ENCODE data around the gene PRDM15. TPM values are rescaled to one million over a fixed set of nuclear protein-coding genes. Genes with fewer than 3 reads are reported as not detected.

The PRDM15 gene
- total RNA-seq, 2 experiments from 2014 or later, result 10.4 to 12.0 TPM

GRCh38 chr21:41824466-41825207, 54.5 kb downstream of the PRDM15 start:
- Histone ChIP-seq H3K36me3 (ENCODE audit: insufficient read depth, low read length) (peaks cover 39% of the 10 kb centered on the region), H3K4me1 (ENCODE audit: insufficient read depth, low read length) (peaks cover 5% of the 10 kb centered on the region), H3K27ac (ENCODE audit: low read depth in 1 of 2, low read length in 2 of 2) (no peak overlapping the region), H3K9me3 (ENCODE audit: control insufficient read depth in 1 of 2, insufficient read depth in 1 of 2, low read length in 2 of 2) (no peaks in the 10 kb centered on the region), H3K27me3 (ENCODE audit: control insufficient read depth in 1 of 2, insufficient read depth in 2 of 2, low read length in 2 of 2) (no peaks in the 10 kb centered on the region), H3K4me3 (ENCODE audit: low read length) (no peak overlapping the region)
- POLR2A ChIA-PET, result interaction anchor here (1.3 kb wide), 1 partner anchor 283 kb away, joined by 4 read pairs; no protein-coding TSS in a partner anchor
- Mint-ChIP-seq H3K4me3 (no peak overlapping the region), H3K27ac (no peak overlapping the region), H3K27me3 (no peaks in the 10 kb centered on the region), H3K36me3 (ENCODE audit: low read depth) (peaks cover 54% of the 10 kb centered on the region), H3K9me3 (no peaks in the 10 kb centered on the region), H3K4me1 (ENCODE audit: low read depth) (no peaks in the 10 kb centered on the region)
- intact Hi-C loops (cut with DNase I, micrococcal nuclease), result no loop called here
- no peak for DNase-seq
- no peak for TF ChIP-seq CTCF (IDR thresholded peaks at IDR 0.05)
- no peak for ATAC-seq (ENCODE audit: poor library complexity)
- CTCF ChIA-PET, result no interaction called here

- no peak overlapping the region for H3K4me3 Mint-ChIP-seq
Measured at GRCh38 chr21:41823906-41824305, 55.2 kb downstream of the PRDM15 start.

GRCh38 chr21:41823166-41823565, 56.0 kb downstream of the PRDM15 start:
- no peak overlapping the region for H3K4me3 Mint-ChIP-seq
- TF ChIP-seq CTCF (IDR thresholded peaks at IDR 0.05), result no peak
- H3K36me3 ChIP-seq (ENCODE audit: insufficient read depth, low read length), result peaks cover 41% of the 10 kb centered on the region

More at GRCh38 chr21:41823906-41824305, 55.2 kb downstream of the PRDM15 start:
- no peak for ATAC-seq (ENCODE audit: poor library complexity)
- Histone ChIP-seq H3K4me1 (ENCODE audit: insufficient read depth, low read length) (peaks cover 5% of the 10 kb centered on the region), H3K9me3 (ENCODE audit: control insufficient read depth in 1 of 2, insufficient read depth in 1 of 2, low read length in 2 of 2) (no peaks in the 10 kb centered on the region), H3K4me3 (ENCODE audit: low read length) (no peak overlapping the region), H3K27ac (ENCODE audit: low read depth in 1 of 2, low read length in 2 of 2) (no peak overlapping the region), H3K36me3 (ENCODE audit: insufficient read depth, low read length) (peaks cover 41% of the 10 kb centered on the region), H3K27me3 (ENCODE audit: control insufficient read depth in 1 of 2, insufficient read depth in 2 of 2, low read length in 2 of 2) (no peaks in the 10 kb centered on the region)
- Mint-ChIP-seq H3K36me3 (ENCODE audit: low read depth) (peaks cover 57% of the 10 kb centered on the region), H3K4me1 (ENCODE audit: low read depth) (no peaks in the 10 kb centered on the region), H3K27ac (no peak overlapping the region), H3K9me3 (no peaks in the 10 kb centered on the region), H3K27me3 (no peaks in the 10 kb centered on the region)
- CTCF ChIA-PET, result no interaction called here
- intact Hi-C loops (cut with DNase I, micrococcal nuclease), result no loop called here
- DNase-seq, result no peak
- POLR2A ChIA-PET, result interaction anchor here (1.3 kb wide), 1 partner anchor 284 kb away, joined by 4 read pairs; no protein-coding TSS in a partner anchor
- no peak for TF ChIP-seq CTCF (IDR thresholded peaks at IDR 0.05)

More at GRCh38 chr21:41823166-41823565, 56.0 kb downstream of the PRDM15 start:
- Mint-ChIP-seq H3K27me3 (no peaks in the 10 kb centered on the region), H3K9me3 (no peaks in the 10 kb centered on the region), H3K27ac (no peak overlapping the region), H3K36me3 (ENCODE audit: low read depth) (peaks cover 59% of the 10 kb centered on the region), H3K4me1 (ENCODE audit: low read depth) (no peaks in the 10 kb centered on the region)
- CTCF ChIA-PET, result no interaction called here
- Histone ChIP-seq H3K27me3 (ENCODE audit: control insufficient read depth in 1 of 2, insufficient read depth in 2 of 2, low read length in 2 of 2) (no peaks in the 10 kb centered on the region), H3K27ac (ENCODE audit: low read depth in 1 of 2, low read length in 2 of 2) (no peak overlapping the region), H3K4me3 (ENCODE audit: low read length) (no peak overlapping the region), H3K9me3 (ENCODE audit: control insufficient read depth in 1 of 2, insufficient read depth in 1 of 2, low read length in 2 of 2) (no peaks in the 10 kb centered on the region), H3K4me1 (ENCODE audit: insufficient read depth, low read length) (peaks cover 5% of the 10 kb centered on the region)
- no peak for ATAC-seq (ENCODE audit: poor library complexity)
- no peak for DNase-seq
- intact Hi-C loops (cut with DNase I, micrococcal nuclease), result no loop called here
- POLR2A ChIA-PET, result no interaction called here
